ENCODE results near the gene GHR.

Gene GHR

GRCh38 chr5:42620579-42621216, 197.5 kb downstream of the GHR start:
- no peaks in the 10 kb centered on the region for H3K27me3 ChIP-seq (ENCODE audit: insufficient read depth, poor library complexity, severe bottlenecking)

GRCh38 chr5:42621242-42621641, 198.0 kb downstream of the GHR start:
- H3K9me3 ChIP-seq (ENCODE audit: severe bottlenecking), result no peaks in the 10 kb centered on the region
- no peaks in the 10 kb centered on the region for H3K4me1 ChIP-seq (ENCODE audit: insufficient read depth, poor library complexity, severe bottlenecking)
- H3K27ac ChIP-seq (ENCODE audit: poor library complexity, severe bottlenecking), result no peak overlapping the region
- no peak for ATAC-seq (ENCODE audit: low read depth)
- H3K4me3 ChIP-seq (ENCODE audit: severe bottlenecking), result no peak overlapping the region
- no peaks in the 10 kb centered on the region for H3K36me3 ChIP-seq (ENCODE audit: low read depth)
- H3K27me3 ChIP-seq (ENCODE audit: insufficient read depth, poor library complexity, severe bottlenecking), result no peaks in the 10 kb centered on the region
- no peak for DNase-seq (ENCODE audit: low spot score)
- TF ChIP-seq CTCF (IDR thresholded peaks at IDR 0.05; ENCODE audit: poor library complexity, severe bottlenecking), result no peak

More at GRCh38 chr5:42620579-42621216, 197.5 kb downstream of the GHR start:
- H3K36me3 ChIP-seq (ENCODE audit: low read depth), result no peaks in the 10 kb centered on the region
- DNase-seq (ENCODE audit: low spot score) (no peak), ATAC-seq (ENCODE audit: low read depth) (no peak; the same call in 2 of the 3 replicates)
- no peak overlapping the region for H3K27ac ChIP-seq (ENCODE audit: poor library complexity, severe bottlenecking)
- H3K4me3 ChIP-seq (ENCODE audit: severe bottlenecking), result no peak overlapping the region
- no peaks in the 10 kb centered on the region for H3K9me3 ChIP-seq (ENCODE audit: severe bottlenecking)
- no peaks in the 10 kb centered on the region for H3K4me1 ChIP-seq (ENCODE audit: insufficient read depth, poor library complexity, severe bottlenecking)
- TF ChIP-seq CTCF (IDR thresholded peaks at IDR 0.05; ENCODE audit: poor library complexity, severe bottlenecking), result no peak

- H3K36me3 ChIP-seq (ENCODE audit: low read depth), result no peaks in the 10 kb centered on the region
- ATAC-seq (ENCODE audit: low read depth), result no peak
- no peak for TF ChIP-seq CTCF (IDR thresholded peaks at IDR 0.05; ENCODE audit: poor library complexity, severe bottlenecking)
- H3K4me3 ChIP-seq (ENCODE audit: severe bottlenecking), result no peak overlapping the region
- H3K27ac ChIP-seq (ENCODE audit: poor library complexity, severe bottlenecking), result no peak overlapping the region
- no peaks in the 10 kb centered on the region for H3K4me1 ChIP-seq (ENCODE audit: insufficient read depth, poor library complexity, severe bottlenecking)
- DNase-seq (ENCODE audit: low spot score), result no peak
- H3K27me3 ChIP-seq (ENCODE audit: insufficient read depth, poor library complexity, severe bottlenecking), result no peaks in the 10 kb centered on the region
- H3K9me3 ChIP-seq (ENCODE audit: severe bottlenecking), result no peaks in the 10 kb centered on the region
Observed at GRCh38 chr5:42621662-42622061, 198.4 kb downstream of the GHR start.

GRCh38 chr5:42624912-42625311, 201.7 kb downstream of the GHR start:
- H3K36me3 ChIP-seq (ENCODE audit: low read depth), result no peaks in the 10 kb centered on the region
- H3K27me3 ChIP-seq (ENCODE audit: insufficient read depth, poor library complexity, severe bottlenecking), result no peaks in the 10 kb centered on the region
- DNase-seq (ENCODE audit: low spot score) (no peak), ATAC-seq (ENCODE audit: low read depth) (no peak)
- no peaks in the 10 kb centered on the region for H3K9me3 ChIP-seq (ENCODE audit: severe bottlenecking)
- H3K4me3 ChIP-seq (ENCODE audit: severe bottlenecking), result no peak overlapping the region
- no peak for TF ChIP-seq CTCF (IDR thresholded peaks at IDR 0.05; ENCODE audit: poor library complexity, severe bottlenecking)
- no peaks in the 10 kb centered on the region for H3K4me1 ChIP-seq (ENCODE audit: insufficient read depth, poor library complexity, severe bottlenecking)
- H3K27ac ChIP-seq (ENCODE audit: poor library complexity, severe bottlenecking), result no peak overlapping the region

GRCh38 chr5:42626462-42626861, 203.2 kb downstream of the GHR start:
- no peak for ATAC-seq (ENCODE audit: low read depth)
- Histone ChIP-seq H3K27me3 (ENCODE audit: insufficient read depth, poor library complexity, severe bottlenecking) (no peaks in the 10 kb centered on the region), H3K36me3 (ENCODE audit: low read depth) (no peaks in the 10 kb centered on the region), H3K27ac (ENCODE audit: poor library complexity, severe bottlenecking) (no peak overlapping the region), H3K4me1 (ENCODE audit: insufficient read depth, poor library complexity, severe bottlenecking) (no peaks in the 10 kb centered on the region), H3K4me3 (ENCODE audit: severe bottlenecking) (no peak overlapping the region), H3K9me3 (ENCODE audit: severe bottlenecking) (no peaks in the 10 kb centered on the region)
- DNase-seq (ENCODE audit: low spot score), result no peak
- no peak for TF ChIP-seq CTCF (IDR thresholded peaks at IDR 0.05; ENCODE audit: poor library complexity, severe bottlenecking)

Measured in RWPE2 (cell line).